H1 (cell line): Measurements from ENCODE around the gene CMTM1. TPM values are rescaled to one million over a fixed set of nuclear protein-coding genes. Genes with fewer than 3 reads are reported as not detected.
A peak's percentile ranks its signal among the peaks of the same experiment; 100 is the strongest.

Source experiments
- CTCF ChIA-PET: fragments of 300-600 bp; sonication (Branson Sonifier 250); formaldehyde crosslinking; loops from one replicate; lab custom pipeline; 2021; ENCODE audit not compliant: partially characterized antibody; lab: Charles Lee
- POLR2A ChIA-PET: fragments of 300-600 bp; sonication (Branson Sonifier 250); formaldehyde crosslinking; loops from one replicate; lab custom pipeline; 2021; ENCODE audit warnings: inconsistent platforms; ENCODE audit not compliant: partially characterized antibody; lab: Charles Lee
- DNase-seq, 2 experiments: peaks; one replicate each; pipeline versions ENCODE4 v3.0.0 to v3.0.0-alpha.2; 2010 to 2022; ENCODE audit warnings: low spot score in 2 of 2, low read depth in 1 of 2, mixed read lengths in 1 of 2
- FAIRE-seq: peaks from 2 replicates; lab custom pipeline; 2011; peaks lifted over from hg19 to GRCh38; lab: Jason Lieb, UNC
- H2AFZ ChIP-seq: 2 replicates; pipeline ENCODE4 v1.8.1; 2012; ENCODE audit warnings: low read length, inconsistent platforms
- H2AK5ac ChIP-seq: 2 replicates; pipeline ENCODE4 v1.6.1; 2013; ENCODE audit warnings: low read depth, low read length
- H2BK120ac ChIP-seq: replicated peaks from 2 replicates; pipeline ENCODE3; 2013; ENCODE audit warnings: low read depth, low read length, inconsistent platforms
- H2BK12ac ChIP-seq: 2 replicates; pipeline ENCODE4 v1.6.1; 2013; ENCODE audit warnings: low read depth, low read length
- H2BK15ac ChIP-seq: 2 replicates; pipeline ENCODE4 v1.6.1; 2013; ENCODE audit warnings: low read length
- H2BK20ac ChIP-seq: 2 replicates; pipeline ENCODE4 v1.6.1; 2013; ENCODE audit warnings: low read length
- H2BK5ac ChIP-seq: 2 replicates; pipeline ENCODE4 v1.6.1; 2013; ENCODE audit warnings: low read depth, low read length
- H3K14ac ChIP-seq: 2 replicates; pipeline ENCODE4 v1.6.1; 2013; ENCODE audit warnings: inconsistent platforms; ENCODE audit not compliant: insufficient read length
- H3K18ac ChIP-seq: 2 replicates; pipeline ENCODE4 v1.6.1; 2013; ENCODE audit warnings: low read length; ENCODE audit errors: extremely low read depth
- H3K23ac ChIP-seq: 2 replicates; pipeline ENCODE4 v1.6.1; 2013; ENCODE audit warnings: inconsistent platforms; ENCODE audit not compliant: insufficient read length
- H3K23me2 ChIP-seq: 2 replicates; pipeline ENCODE4 v1.6.1; 2013; ENCODE audit warnings: low read depth, low read length
- H3K27ac ChIP-seq: 2 replicates; pipeline ENCODE4 v1.6.1; 2011; ENCODE audit warnings: low read depth, low read length, inconsistent platforms
- H3K27me3 ChIP-seq, 4 experiments: replicated peaks in 1 of 4; 1 replicate in 1 of 4; 2 replicates in 3 of 4; pipeline versions ENCODE4 v1.6.1 to v1.8.1; 2011 to 2013; ENCODE audit warnings: low read length in 3 of 4, mild to moderate bottlenecking in 3 of 4, inconsistent platforms in 2 of 4, mixed read lengths in 2 of 4, moderate library complexity in 1 of 4; ENCODE audit not compliant: control insufficient read depth in 3 of 4, insufficient read depth in 3 of 4; ENCODE audit errors: extremely low read depth in 1 of 4
- H3K36me3 ChIP-seq, 4 experiments: 2 replicates each; pipeline versions ENCODE4 v1.6.1 to v1.8.1; 2011 to 2013; ENCODE audit warnings: mild to moderate bottlenecking in 4 of 4, low read length in 3 of 4, moderate library complexity in 2 of 4, control low read depth in 1 of 4, inconsistent platforms in 1 of 4; ENCODE audit not compliant: insufficient read depth in 4 of 4, control insufficient read depth in 2 of 4
- H3K4ac ChIP-seq: replicated peaks from 2 replicates; pipeline ENCODE3; 2013; ENCODE audit warnings: low read length, low read depth, mixed read lengths, inconsistent platforms; ENCODE audit not compliant: insufficient read length
- H3K4me1 ChIP-seq, 4 experiments: replicated peaks in 1 of 4; 1 replicate in 1 of 4; 2 replicates in 3 of 4; pipeline versions ENCODE4 v1.6.1 to v1.8.1; 2011 to 2013; ENCODE audit warnings: low read length in 3 of 4, inconsistent platforms in 2 of 4, mixed read lengths in 1 of 4; ENCODE audit not compliant: insufficient read depth in 4 of 4, control insufficient read depth in 3 of 4
- H3K4me2 ChIP-seq, 2 experiments: 2 replicates each; pipeline versions ENCODE4 v1.6.1 to v1.8.1; 2011 to 2013; ENCODE audit warnings: low read depth in 2 of 2, low read length in 2 of 2, control low read depth in 1 of 2, inconsistent platforms in 1 of 2, mild to moderate bottlenecking in 1 of 2; ENCODE audit not compliant: insufficient read depth in 1 of 2
- H3K4me3 ChIP-seq, 4 experiments: fragments of 200-600, 300-600 bp in 1 of 4; sonication (generic), shearing (Covaris generic), sonication (Bioruptor Twin) in 1 of 4; 2 replicates each; pipeline versions ENCODE4 v1.5.1 to v1.8.1; 2011 to 2016; ENCODE audit warnings: low read length in 4 of 4, low read depth in 3 of 4, control low read depth in 2 of 4, inconsistent platforms in 2 of 4, mild to moderate bottlenecking in 2 of 4, mixed read lengths in 1 of 4, moderate library complexity in 1 of 4; ENCODE audit not compliant: insufficient read depth in 2 of 4; ENCODE audit errors: extremely low read depth in 1 of 4
- H3K56ac ChIP-seq: replicated peaks from 2 replicates; pipeline ENCODE3; 2013; ENCODE audit warnings: low read depth, mild to moderate bottlenecking, mixed read lengths, low read length, inconsistent platforms; ENCODE audit not compliant: insufficient read length
- H3K79me1 ChIP-seq: 2 replicates; pipeline ENCODE4 v1.6.1; 2013; ENCODE audit warnings: low read depth, low read length, control low read depth
- H3K79me2 ChIP-seq, 2 experiments: 2 replicates each; pipeline versions ENCODE4 v1.6.1 to v1.8.1; 2012 to 2013; ENCODE audit warnings: low read length in 2 of 2, mild to moderate bottlenecking in 2 of 2, inconsistent platforms in 1 of 2; ENCODE audit not compliant: insufficient read depth in 2 of 2, control insufficient read depth in 1 of 2
- H3K9ac ChIP-seq, 4 experiments: replicated peaks in 1 of 4; 1 replicate in 1 of 4; 2 replicates in 3 of 4; pipeline versions ENCODE4 v1.6.1 to v1.8.1; 2011 to 2013; ENCODE audit warnings: low read depth in 3 of 4, low read length in 3 of 4, control low read depth in 2 of 4, mild to moderate bottlenecking in 2 of 4, moderate library complexity in 2 of 4, inconsistent platforms in 1 of 4; ENCODE audit errors: extremely low read depth in 1 of 4
- H3K9me3 ChIP-seq, 2 experiments: 2 replicates each; pipeline versions ENCODE4 v1.6.1 to v1.8.1; 2012 to 2013; ENCODE audit warnings: mild to moderate bottlenecking in 2 of 2, moderate library complexity in 2 of 2, control low read depth in 1 of 2, inconsistent platforms in 1 of 2, low read depth in 1 of 2, low read length in 1 of 2, mixed read lengths in 1 of 2; ENCODE audit not compliant: insufficient read depth in 2 of 2
- H4K20me1 ChIP-seq, 2 experiments: replicated peaks in 1 of 2; 2 replicates each; pipeline versions ENCODE3 to v1.8.1; 2011 to 2013; ENCODE audit warnings: inconsistent platforms in 2 of 2, low read length in 2 of 2, mild to moderate bottlenecking in 1 of 2; ENCODE audit not compliant: insufficient read depth in 2 of 2, control insufficient read depth in 1 of 2
- H4K5ac ChIP-seq: 2 replicates; pipeline ENCODE4 v1.6.1; 2013; ENCODE audit warnings: low read length, low read depth, mixed read lengths, inconsistent platforms; ENCODE audit not compliant: insufficient read length
- H4K8ac ChIP-seq: 2 replicates; pipeline ENCODE4 v1.8.0; 2013; ENCODE audit warnings: mild to moderate bottlenecking, moderate library complexity, low read length, inconsistent platforms; ENCODE audit not compliant: insufficient read depth; ENCODE audit errors: extremely low read depth
- H4K91ac ChIP-seq: replicated peaks from 2 replicates; pipeline ENCODE3; 2013; ENCODE audit warnings: low read length, mixed read lengths, inconsistent platforms; ENCODE audit not compliant: insufficient read length
- CEBPB ChIP-seq: IDR thresholded peaks from 2 replicates; pipeline ENCODE4 v1.6.1; 2012; ENCODE audit warnings: low read depth, low read length
- E2F6 ChIP-seq: IDR thresholded peaks from 2 replicates; pipeline ENCODE4 v1.6.1; 2012; ENCODE audit warnings: inconsistent platforms
- EP300 ChIP-seq, 2 experiments: IDR thresholded peaks; 1 replicate in 1 of 2; 2 replicates in 1 of 2; pipeline ENCODE4 v1.6.1; 2011 to 2012; ENCODE audit warnings: low read depth in 2 of 2, low read length in 2 of 2, mild to moderate bottlenecking in 2 of 2, borderline replicate concordance in 1 of 2, inconsistent platforms in 1 of 2, moderate library complexity in 1 of 2
- GTF2F1 ChIP-seq: IDR thresholded peaks from 2 replicates; pipeline ENCODE4 v1.6.1; 2012; ENCODE audit warnings: low read depth, low read length, improper control_type of control experiment, borderline replicate concordance
- JUND ChIP-seq: IDR thresholded peaks from 2 replicates; pipeline ENCODE4 v1.6.1; 2011; ENCODE audit warnings: mild to moderate bottlenecking, improper control_type of control experiment, low read length
- POU5F1 ChIP-seq: IDR thresholded peaks from 2 replicates; pipeline ENCODE4 v1.6.1; 2011; ENCODE audit warnings: low read depth, mild to moderate bottlenecking, low read length, moderate library complexity
- RXRA ChIP-seq: IDR thresholded peaks from 2 replicates; pipeline ENCODE4 v1.6.1; 2011; ENCODE audit warnings: low read depth, mild to moderate bottlenecking, low read length, moderate library complexity; ENCODE audit not compliant: insufficient read depth
- SP4 ChIP-seq: IDR thresholded peaks from 2 replicates; pipeline ENCODE4 v1.6.1; 2012; ENCODE audit warnings: low read length, inconsistent platforms
- SRF ChIP-seq: IDR thresholded peaks from 2 replicates; pipeline ENCODE4 v1.6.1; 2011; ENCODE audit warnings: mild to moderate bottlenecking, low read depth, low read length, moderate library complexity
- USF2 ChIP-seq: IDR thresholded peaks from 2 replicates; pipeline ENCODE4 v1.6.1; 2011; ENCODE audit warnings: low read length, improper control_type of control experiment
- WGBS, 2 experiments: shearing (Covaris generic) in 1 of 2; methylation state at CpG; one replicate each; pipeline versions ENCODE4 v1.1.6 to v1.1.7; 2013 to 2015; ENCODE audit warnings: low lambda C conversion rate in 2 of 2, mixed read lengths in 2 of 2, inconsistent platforms in 1 of 2, low coverage in 1 of 2, missing lambda C conversion rate in 1 of 2; ENCODE audit not compliant: insufficient replicate concordance in 2 of 2, insufficient coverage in 1 of 2, insufficient read length in 1 of 2; ENCODE audit errors: extremely low coverage in 1 of 2, missing lambda C conversion rate in 1 of 2; 5-methylcytosine and 5-hydroxymethylcytosine counted together
- polyA plus RNA-seq, 7 experiments: library from polyadenylated mRNA; depleted of rRNA in 3 of 7; stranded (reverse) in 5 of 7; unstranded in 2 of 7; fragments of >200 nt in 5 of 7; fragments of 200-250 nt in 2 of 7; gene quantifications; 1 replicate in 5 of 7; 2 replicates in 1 of 7; 4 replicates in 1 of 7; pipeline versions ENCODE4 v1.2.1 to v1.2.3, GENCODE V29; 2011 to 2013; ENCODE audit warnings: missing spikeins in 2 of 7, mixed read lengths in 2 of 7
- total RNA-seq: library from RNA; stranded (reverse); fragmentation: NEBNext Ultra II Directional; extraction: Animal tissue kit (Norgen Biotek cat#: 25700); gene quantifications from 2 replicates; pipeline ENCODE4 v1.2.1, GENCODE V29; 2021
- TF ChIP-seq, protein P1 (sequence below): IDR thresholded peaks from 2 replicates; pipeline ENCODE4 v1.6.1; 2011; ENCODE audit warnings: low read depth, mild to moderate bottlenecking, low read length; ENCODE audit not compliant: insufficient read depth

The CMTM1 gene
- total and polyA plus RNA-seq, 2 of the 8 experiments (the other 6 are each of a cell fraction or from before 2014, with no cell fraction given): 1.2 to 2.0 TPM

- no peak overlapping the region; the same call in 1 of the 2 replicates for H2BK15ac ChIP-seq
- no peak overlapping the region for H3K56ac ChIP-seq
- H2AK5ac ChIP-seq: no peak overlapping the region
- peak overlapping the region; percentile 78 to 90 for H3K4me2 ChIP-seq
- 0 out of 2 replicates have a peak overlapping the region, but pooled peaks have one; percentile 50 for H2BK12ac ChIP-seq
- no peak overlapping the region for H3K14ac ChIP-seq
- H3K4me3 ChIP-seq: peak overlapping the region in 2 of 4 experiments; percentile 49 to 72; a peak in 5 of 8 replicates
- peak overlapping the region; percentile 37; the same call in 1 of the 2 replicates for H2AFZ ChIP-seq
- no peak for DNase-seq
- POLR2A ChIA-PET: interaction anchor here (0.7 to 2.8 kb wide), 9 partner anchors 10 to 142 kb away, joined by 3 to 9 read pairs (median 3); no protein-coding TSS in a partner anchor
- H4K91ac ChIP-seq: no peak overlapping the region
- peaks cover 0 to 21% (median 11%) of the 10 kb centered on the region in 4 experiments; a peak in 6 of 7 replicates for H3K27me3 ChIP-seq
- 90% methylated on average over 9 of the region's 9 CpGs; no CpG with 5 or more reads in 1 of the 2 experiments for WGBS, 2 experiments
- no peak overlapping the region for H3K27ac ChIP-seq
- H3K9me3 ChIP-seq: peaks cover 0 to 4% of the 10 kb centered on the region in 2 experiments; a peak in 1 of 4 replicates
- H4K8ac ChIP-seq: peak overlapping the region; percentile 95
- H3K36me3 ChIP-seq: no peaks in the 10 kb centered on the region
- H3K9ac ChIP-seq: peak overlapping the region in 2 of 4 experiments; percentile 84; a peak in 5 of 7 replicates
- no peak overlapping the region for H4K5ac ChIP-seq
- H3K4me1 ChIP-seq: peaks cover 0 to 12% (median 9%) of the 10 kb centered on the region in 4 experiments; a peak in 5 of 7 replicates
- H3K79me2 ChIP-seq: no peaks in the 10 kb centered on the region
- H3K23ac ChIP-seq: no peak overlapping the region
- FAIRE-seq: no peak
- peaks cover 15% of the 10 kb centered on the region for H3K23me2 ChIP-seq
- H2BK5ac ChIP-seq: no peak overlapping the region
- no peak overlapping the region for H2BK20ac ChIP-seq
- no peaks in the 10 kb centered on the region; the same call in 1 of the 2 replicates for H3K79me1 ChIP-seq
- no peaks in the 10 kb centered on the region for H4K20me1 ChIP-seq
- no peak overlapping the region for H3K4ac ChIP-seq
- H2BK120ac ChIP-seq: no peak overlapping the region
- H3K18ac ChIP-seq: no peak overlapping the region
- CTCF ChIA-PET: interaction anchor here (0.7 to 2.1 kb wide), 7 partner anchors 13 to 205 kb away, joined by 3 to 12 read pairs (median 4); no protein-coding TSS in a partner anchor
- TF ChIP-seq GTF2F1 (no peak), CEBPB (no peak), SP4 (no peak), SRF (no peak), EP300 (IDR thresholded peaks at IDR 0.05; ENCODE audit: borderline replicate concordance in 1 of 2, low read depth in 2 of 2, low read length in 2 of 2) (no peak), RXRA (no peak), USF2 (no peak), JUND (no peak), E2F6 (no peak), POU5F1 (no peak)
- TF ChIP-seq, protein P1, sequence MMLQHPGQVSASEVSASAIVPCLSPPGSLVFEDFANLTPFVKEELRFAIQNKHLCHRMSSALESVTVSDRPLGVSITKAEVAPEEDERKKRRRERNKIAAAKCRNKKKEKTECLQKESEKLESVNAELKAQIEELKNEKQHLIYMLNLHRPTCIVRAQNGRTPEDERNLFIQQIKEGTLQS: no peak
Measured at GRCh38 chr16:66548868-66549267, 17.4 kb upstream of the CMTM1 start.
